CD4-positive, alpha-beta T cell treated with Interleukin-15 for 4 hours (primary cell): Measurements from ENCODE around the gene RIPK3.
"Not testable (repeated sequence)": the region's sequence is repeated elsewhere in the genome, so short reads cannot be mapped to it uniquely, and the experiment has no call there.

Source experiments
- DNase-seq: peaks from one replicate; pipeline ENCODE4 v3.0.0-alpha.2; 2020; ENCODE audit warnings: low spot score

RIPK3 gene

DNA sequence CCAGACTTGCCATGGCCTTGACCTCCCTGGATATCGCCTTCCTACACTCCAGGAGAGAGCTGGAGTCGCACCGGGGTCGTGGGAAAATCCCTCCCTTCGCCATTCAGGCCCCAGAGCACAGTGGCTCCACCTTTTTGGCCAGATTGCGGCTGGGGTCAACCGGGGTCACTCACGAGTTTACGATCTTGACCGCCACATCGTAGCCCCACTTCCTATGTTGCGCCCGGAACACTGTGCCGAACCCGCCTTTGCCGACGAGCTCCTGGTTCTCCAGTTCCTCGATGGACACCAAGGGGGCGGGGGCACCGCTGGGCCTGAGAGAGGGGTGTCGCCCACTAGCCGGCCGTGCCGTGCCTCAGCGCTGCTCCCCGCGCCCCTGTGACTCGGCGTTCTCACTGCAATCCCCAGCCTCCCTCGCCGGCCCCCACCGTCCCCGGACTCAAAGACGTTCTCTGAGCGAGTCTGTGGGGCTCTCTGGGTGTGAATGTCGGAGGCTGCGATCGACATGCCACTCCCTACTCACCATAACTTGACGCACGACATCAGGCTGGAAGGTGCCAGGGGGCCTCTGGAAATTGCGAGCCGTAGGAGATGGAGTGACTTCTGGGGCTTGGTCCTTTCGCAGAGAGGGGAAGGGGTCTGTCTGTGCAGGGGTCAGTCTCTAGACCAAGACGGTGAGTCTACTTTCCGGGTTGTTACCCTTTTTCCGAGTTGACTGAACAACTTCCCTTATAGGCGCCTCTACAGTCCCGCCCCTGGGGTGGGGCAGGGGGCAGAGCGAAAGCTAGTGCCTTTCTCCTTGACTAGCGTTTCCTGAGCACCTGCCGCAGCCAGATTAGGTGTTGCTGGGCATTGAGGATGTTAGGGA lies at the start of gene RIPK3:
Gene RIPK3 (minus strand): TSS at position 708 of the 868 bp plus-strand sequence. CDS start 165 bp downstream, at position 543.
- DNase-seq: peak; percentile 71

DNA sequence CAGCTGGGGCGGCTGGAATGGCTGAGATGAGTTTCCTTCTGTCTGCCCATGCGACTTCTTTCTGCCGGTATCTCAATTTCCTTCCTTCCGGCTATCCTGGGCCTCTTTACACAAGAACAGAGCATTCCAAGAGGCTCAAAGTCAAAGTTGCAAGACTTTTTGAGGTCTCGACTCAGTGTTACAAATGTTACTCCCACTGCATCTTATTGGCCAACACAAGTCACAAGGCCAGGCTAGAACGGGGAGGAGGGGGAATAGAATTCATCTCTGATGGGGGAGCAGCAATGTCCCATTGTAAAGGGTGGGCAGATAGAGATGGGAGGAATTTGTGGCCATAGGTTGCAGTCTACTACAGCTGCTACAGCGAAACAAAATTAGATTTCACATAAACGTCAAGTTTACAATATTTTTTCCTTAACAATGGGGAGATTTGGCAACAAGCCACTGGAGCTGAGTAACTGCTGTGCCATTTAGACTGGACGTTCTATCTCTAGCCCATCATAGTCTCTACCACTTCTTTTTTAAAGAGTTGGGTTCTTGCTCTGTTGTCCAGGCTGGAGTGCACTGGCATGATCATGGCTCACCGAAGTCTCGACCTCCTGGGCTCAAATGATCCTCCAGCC lies 49.5 kb upstream of the RIPK3 start:
- no peak for DNase-seq

DNA sequence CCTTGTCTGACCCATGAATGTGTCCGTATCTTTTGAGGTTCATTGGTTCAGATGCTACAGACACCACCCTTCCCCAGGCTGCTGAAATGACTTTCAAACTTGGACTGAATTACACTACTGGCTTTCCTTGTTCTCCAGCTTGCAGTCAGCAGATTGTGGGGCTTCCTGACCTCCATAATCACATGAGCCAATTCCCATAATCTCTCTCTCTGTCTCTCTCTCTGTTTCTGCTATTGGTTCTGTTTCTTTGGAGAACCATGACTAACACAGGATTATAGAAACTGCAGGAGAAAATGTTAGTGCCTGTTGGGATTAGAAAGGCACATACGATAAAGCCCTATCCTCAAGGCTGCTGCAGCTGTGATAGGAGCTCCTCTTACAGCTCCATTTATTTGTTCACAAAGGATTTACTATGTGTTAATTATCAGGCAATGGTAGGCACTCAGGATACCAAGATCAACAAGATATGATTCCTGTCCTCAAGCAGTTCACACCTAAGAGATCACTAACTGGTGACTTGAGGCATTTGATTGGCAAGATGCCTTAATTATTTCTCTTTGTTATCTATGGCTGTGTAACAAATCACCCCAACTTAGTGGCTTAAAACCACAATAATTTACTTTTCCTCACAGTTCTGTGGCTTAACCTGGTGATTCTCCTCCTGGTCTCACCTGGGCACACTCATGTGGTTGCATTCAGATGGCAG lies 48.8 kb upstream of the RIPK3 start:
- no peak for DNase-seq

DNA sequence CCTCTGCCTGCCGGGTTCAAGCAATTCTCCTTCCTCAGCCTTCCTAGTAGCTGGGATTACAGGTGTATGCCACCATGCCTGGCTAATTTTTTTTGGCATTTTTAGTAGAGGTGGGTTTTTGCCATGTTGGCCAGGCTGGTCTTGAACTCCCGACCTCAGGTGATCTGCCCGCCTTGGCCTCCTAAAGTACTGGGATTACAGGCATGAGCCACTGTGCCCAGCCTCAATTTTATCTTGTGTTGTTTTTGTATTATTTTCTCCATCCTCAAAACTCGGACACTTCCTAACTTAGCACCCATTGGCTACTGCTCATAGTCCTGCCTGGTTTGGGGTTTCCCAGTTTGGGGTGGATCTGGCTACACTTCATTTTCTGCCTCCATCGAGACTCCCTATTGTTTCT lies 47.8 kb upstream of the RIPK3 start:
- DNase-seq: not testable (repeated sequence)

DNA sequence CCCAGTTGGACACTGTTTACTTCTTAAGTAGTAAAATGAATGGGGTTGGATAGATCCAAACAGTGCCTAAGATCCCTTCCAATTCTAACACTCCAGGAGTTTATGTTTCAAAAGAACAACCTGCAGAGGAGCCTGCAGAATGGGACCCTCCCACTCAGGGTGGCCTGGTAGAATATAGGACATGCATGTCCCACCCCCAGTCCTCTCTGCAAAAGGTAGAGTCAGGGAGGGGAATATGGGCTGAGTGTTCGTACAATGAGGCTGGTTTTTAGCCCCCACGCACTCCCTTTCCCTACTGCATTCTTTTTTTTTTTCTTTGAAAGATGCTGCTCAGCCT lies 47.2 kb upstream of the RIPK3 start:
- no peak for DNase-seq

DNA sequence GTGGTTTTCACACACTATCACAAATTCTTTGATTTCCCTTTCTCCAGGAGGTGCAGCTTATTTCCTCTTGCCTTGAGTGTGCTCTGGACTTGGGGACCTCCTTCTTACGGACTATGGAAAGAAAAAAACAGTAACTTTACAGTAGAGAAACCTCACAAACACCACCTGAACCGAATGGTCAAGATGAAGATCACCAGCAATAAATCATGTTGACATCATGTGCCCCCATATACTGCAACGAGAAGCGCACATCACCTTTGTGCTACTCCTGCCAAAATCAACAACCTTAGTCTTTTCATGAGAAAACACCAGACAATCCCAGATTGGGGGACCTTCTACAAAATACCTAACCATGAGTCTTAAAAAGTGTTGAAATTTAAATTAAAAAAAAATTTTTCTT lies 45.7 kb upstream of the RIPK3 start:
- DNase-seq: no peak

DNA sequence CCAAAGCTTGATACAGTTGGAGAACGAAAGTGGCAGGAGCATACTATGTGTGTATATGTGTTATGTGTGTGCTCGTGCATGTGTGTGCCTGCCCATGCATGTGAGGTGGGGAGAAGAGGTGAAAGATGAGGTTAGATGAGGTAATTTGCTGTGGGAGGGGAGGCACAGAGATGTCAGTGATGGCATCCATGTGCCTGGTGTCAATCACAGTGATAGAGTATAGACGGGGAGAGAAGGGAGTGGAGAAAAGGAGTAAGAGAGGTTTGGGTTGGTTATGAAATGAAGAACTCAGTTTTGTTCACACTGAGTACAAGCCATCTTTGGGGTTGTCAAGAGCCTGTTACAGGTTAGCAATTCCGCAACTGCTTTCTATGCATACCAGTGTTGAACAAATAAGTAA lies 44.4 kb upstream of the RIPK3 start:
- DNase-seq: no peak

DNA sequence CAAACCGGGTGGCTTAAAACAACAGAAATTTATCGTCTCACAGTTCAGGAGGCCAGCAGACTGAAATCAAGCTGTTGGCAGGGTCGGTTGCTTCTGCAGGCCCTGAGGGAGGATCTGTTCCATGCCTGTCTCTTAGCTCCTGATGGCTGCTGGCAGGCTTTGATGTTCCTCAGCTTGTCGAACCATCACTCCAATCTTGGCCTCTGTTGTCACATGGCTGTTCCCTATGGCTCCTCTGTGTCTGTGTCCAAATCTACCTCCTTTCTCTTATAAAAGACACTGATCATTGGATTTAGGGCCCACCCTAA lies 42.2 kb upstream of the RIPK3 start:
- no peak for DNase-seq

DNA sequence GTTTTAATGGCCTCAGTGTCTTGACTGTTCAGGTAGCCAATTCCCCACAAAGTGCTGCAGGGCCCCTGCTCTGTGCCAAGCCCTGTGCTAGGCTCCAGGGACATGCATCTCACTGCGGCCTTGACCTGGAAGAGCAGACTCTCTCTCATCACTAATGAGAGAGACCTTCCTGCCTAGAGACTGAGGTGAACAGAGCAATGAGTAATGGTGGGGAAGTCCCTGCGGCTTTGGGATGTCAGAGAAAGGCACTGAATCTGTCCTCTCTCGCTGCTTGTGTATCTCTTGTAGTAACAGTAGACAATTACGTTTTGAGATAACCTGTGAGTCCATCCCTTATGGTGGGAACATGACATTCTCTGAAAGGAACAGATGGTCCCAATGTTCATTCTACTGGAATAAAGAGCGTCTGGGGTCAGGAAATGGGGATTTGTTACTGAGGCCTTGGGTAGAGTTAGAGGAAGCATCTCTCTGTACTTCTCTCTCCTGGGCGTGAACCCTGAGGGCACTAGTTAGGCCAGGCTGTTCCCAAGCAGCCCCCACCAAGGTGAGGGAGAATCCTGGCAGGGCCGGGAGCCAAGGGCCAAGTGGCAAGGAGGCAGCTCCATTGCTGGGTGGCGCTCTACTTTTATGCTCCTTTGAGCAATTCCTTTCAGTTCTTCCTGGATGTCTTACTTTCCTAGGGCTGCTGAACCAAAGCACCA lies 41.7 kb upstream of the RIPK3 start:
- DNase-seq: no peak

DNA sequence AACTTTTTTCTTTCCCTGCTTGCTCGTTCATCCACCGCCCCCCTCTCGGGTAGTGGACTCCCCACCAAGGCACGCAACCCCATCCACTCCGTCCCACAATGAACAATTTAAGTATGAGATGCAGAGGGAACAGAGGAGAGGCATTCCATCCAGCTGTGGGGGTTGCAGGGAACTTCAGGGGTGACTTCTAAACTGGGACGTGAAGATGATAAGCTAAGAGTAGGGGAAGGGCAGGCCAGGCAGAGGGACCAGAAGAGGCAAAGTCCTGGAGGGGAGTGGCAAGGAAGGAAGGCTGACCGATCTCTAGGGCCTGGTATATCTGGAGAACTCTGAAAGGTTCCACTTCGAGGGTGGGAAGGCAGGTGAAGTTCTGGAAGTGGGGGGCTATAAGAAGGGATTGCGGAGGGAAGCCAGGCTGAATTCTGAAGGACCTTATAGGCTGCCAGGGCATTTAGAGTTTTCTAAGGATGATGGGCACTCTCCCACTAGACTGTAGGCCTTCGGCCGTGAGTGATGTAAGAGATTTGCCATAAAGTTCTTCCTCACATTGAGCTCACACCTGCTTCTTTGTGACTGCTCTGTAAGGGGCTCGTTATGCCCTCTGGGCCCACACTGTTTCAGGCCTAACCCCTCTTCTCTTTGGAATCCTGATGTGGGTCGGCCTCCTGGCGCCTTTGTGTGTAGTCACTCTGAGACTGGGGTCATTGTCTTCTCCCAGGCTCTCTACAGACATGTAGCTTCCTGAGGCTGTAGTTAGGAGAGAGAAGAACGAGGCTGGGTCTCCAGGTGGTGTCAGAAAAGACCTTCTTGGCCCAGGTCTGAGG lies 40.3 kb upstream of the RIPK3 start:
- no peak for DNase-seq

DNA sequence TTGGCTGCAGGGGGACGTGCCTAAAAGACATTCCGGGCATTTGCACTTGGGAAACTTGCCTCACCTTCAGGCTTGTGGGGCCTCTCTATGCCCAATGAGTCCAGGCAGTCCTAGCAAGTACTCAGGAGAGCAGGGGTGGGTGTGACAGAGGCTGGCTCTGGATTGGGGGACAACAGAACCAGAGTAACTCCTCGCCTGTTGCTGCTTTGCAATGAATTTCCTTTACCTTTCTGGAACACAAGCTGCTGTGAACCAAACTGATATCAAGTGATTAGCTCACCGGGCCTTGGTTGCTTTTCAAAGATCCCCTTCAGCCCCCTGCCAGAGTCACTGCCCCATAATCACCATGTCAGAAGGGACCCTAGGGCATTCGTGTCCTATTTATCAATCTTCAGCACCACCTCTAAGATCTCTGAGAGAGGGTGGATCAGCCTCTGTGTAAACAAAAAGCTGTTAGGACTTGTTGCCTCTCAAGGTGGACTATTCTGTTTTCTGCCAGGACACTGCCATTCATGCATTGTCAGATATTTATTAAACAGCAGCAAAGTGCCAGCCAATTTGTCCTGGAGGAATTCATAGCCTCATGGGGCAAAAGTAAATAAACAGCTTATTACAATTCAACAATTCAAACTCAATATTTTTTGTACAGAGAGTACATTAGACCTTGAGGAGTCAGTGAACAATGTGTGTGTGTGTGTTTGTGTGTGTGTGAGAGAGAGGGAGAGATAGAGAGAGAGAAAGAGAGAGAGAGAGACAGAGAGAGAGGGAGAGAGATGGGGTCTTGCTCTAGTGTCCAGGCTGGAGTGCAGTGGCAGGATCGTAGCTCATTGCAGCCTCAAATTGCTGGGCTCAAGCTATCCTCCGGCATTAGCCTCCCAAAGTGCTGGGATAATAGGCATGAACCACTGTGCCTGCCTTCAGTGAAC lies 39.5 kb upstream of the RIPK3 start:
- DNase-seq: no peak

DNA sequence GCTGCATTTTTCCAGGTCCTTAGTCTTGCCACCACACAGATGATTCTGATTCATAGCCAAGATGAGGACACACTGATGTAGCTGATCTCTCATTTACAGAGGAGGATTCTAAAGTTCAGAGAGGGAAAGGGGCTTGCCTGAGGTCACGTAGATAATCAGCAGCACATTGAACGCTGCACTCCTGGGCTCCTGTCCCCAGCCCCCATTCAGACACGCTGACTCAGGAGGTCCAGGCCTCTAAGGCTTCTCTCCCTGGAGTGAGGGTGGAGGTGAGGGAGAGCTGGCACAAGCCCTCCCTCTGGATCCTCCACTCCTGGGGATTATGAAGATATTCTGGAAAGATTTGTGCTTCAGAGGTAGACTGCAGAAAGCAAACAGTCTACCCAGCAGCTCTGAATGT lies 38.5 kb upstream of the RIPK3 start:
- no peak for DNase-seq

DNA sequence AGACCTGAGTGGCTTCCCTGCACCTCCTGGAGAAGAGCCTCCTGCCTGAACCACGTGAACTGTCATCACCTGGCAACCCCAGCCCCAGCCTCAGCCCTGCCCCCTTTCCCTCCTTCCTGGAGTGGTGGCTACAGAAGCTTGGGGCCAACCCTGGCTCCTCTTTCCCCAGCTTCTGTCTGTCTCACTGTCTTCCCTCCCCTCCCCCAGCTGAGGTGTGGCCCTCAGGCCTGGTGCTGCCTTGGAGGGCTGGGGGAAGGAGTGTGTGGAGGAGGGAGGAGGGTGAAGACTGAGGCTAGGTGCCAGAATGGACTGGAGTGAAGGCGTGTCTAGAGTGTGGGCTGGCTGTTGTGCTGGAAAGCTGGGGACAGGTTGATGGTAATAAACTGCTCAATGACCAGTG lies 37.9 kb upstream of the RIPK3 start:
- DNase-seq: no peak

DNA sequence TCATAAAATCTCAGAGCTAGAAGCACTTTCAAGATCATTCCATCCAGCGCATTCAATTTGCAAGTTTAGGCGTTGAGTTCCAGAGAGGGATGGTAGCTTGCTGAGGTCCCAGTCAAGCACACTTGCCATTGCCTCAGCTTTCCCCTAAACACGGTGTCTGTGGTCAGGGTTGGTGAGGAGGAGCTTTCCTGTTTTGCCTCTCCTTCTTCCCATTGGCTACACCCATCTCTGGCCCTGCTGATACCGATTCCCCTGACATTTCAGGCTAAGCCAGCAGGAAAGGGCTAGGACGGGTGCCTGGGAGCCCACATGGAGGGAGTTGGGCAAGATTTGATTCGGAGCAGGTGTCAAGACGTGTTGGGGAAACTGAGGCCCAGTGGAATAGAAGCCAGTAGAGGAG lies 37.3 kb upstream of the RIPK3 start:
- no peak for DNase-seq

DNA sequence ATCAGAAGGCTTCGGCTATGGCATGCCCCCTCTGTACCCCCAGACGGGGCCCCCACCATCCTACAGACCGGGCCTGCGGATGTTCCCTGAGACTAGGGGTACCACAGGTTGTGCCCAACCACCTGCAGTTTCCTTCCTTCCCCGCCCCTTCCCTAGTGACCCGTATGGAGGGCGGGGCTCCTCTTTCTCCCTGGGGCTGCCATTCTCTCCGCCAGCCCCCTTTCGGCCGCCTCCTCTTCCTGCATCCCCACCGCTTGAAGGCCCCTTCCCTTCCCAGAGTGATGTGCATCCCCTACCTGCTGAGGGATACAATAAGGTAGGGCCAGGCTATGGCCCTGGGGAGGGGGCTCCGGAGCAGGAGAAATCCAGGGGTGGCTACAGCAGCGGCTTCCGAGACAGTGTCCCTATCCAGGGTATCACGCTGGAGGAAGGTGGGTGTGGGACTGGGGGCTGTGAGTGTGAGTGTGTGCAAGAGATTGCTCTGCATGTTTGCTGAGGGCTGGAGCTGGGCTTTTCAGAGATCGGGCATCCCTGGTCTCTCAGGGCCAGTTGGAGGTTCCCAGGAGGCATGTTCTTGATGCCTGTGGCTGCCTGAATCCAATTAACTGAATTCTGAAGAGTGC lies 36.8 kb upstream of the RIPK3 start:
- no peak for DNase-seq

DNA sequence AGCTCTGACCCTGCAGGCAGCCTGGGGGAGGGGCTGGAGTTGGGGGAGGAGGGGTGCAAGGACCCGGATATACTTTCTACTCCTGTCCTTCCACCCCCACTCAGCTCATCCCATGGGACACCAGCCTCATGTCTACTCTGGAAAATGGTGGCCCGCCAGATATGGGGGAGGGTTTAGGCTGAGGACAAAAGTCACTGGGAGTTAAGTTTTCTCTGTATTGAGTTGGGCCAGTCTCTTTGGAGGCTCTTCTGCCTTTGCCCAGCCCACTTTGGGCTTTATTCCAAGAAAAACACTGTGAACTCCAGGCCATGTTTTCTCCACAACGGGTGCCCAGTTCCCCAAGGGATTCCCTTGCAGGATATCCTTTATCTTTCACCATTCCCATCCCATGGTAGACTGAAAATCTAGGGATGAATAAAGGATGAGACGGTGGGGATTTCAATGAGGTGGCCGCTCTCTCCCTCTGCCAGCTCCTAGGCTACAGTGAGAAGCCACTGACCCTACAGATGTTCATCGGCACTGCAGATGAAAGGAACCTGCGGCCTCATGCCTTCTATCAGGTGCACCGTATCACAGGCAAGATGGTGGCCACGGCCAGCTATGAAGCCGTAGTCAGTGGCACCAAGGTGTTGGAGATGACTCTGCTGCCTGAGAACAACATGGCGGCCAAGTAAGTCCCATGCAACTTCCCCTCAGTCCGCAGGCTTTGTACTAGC lies 33.1 kb upstream of the RIPK3 start:
- DNase-seq: no peak

DNA sequence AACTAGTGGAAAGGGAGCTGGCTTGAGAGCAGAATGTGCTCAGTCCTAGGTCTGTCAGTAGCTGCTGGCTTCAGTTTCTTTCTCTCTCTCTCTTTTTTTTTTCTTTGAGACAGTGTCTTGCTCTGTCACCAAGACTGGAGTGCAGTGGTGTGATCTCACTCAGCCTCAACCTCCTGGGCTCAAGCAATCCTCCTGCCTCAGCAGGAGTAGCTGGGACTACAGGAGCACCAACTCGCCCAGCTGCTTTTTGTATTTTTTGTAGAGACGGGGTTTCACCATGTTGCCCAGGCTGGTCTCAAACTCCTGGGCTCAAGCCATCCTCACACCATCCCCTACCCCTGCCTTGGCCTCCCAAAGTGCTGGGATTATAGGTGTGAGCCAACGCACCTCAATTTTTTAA lies 31.8 kb upstream of the RIPK3 start:
- not testable (repeated sequence) for DNase-seq

DNA sequence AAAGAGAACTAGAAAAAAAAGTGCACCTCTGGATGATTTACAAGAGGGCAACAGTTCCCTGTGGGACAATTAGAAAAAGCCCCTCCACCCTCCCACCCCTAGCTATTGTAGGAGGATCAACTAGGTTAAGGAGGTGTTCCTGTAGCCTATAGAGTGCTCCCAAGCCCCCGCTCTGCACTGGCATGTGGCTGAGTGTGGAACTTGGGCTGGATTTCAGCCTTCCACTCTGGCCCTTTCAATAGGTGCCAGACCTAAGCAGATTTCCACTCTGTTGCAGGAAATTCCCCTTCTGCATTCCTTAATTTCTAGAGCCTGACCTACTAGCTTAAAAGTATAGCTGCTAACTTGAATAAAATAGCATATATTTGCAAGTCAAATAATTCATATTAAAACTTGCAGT lies 31.0 kb upstream of the RIPK3 start:
- no peak for DNase-seq

DNA sequence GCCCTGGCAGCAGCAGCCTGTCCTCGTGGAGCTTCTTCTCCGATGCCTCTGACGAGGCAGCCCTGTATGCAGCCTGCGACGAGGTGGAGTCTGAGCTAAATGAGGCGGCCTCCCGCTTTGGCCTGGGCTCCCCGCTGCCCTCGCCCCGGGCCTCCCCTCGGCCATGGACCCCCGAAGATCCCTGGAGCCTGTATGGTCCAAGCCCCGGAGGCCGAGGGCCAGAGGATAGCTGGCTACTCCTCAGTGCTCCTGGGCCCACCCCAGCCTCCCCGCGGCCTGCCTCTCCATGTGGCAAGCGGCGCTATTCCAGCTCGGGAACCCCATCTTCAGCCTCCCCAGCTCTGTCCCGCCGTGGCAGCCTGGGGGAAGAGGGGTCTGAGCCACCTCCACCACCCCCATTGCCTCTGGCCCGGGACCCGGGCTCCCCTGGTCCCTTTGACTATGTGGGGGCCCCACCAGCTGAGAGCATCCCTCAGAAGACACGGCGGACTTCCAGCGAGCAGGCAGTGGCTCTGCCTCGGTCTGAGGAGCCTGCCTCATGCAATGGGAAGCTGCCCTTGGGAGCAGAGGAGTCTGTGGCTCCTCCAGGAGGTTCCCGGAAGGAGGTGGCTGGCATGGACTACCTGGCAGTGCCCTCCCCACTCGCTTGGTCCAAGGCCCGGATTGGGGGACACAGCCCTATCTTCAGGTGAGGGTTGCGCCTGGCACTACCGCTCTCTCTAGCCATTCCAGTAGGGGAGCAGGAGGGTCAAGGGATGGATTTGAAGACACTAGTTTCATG lies 30.3 kb upstream of the RIPK3 start:
- no peak for DNase-seq
